MM.1S (cell line): ENCODE measurements around the gene PCSK4.

Experiments
- EZH2 ChIP-seq: fragments of 300-600 bp; sonication (generic); optimal IDR thresholded peaks from 2 replicates; pipeline ENCODE3; 2017; ENCODE audit warnings: low read depth, mild to moderate bottlenecking, antibody characterized with exemption, low read length, mixed read lengths
- EZH2phosphoT487 ChIP-seq: fragments of 300-600 bp; sonication (generic); IDR thresholded peaks from 2 replicates; pipeline ENCODE4 v1.6.1; 2018; ENCODE audit warnings: antibody characterized with exemption, low read length
- TF ChIP-seq, protein P1 (sequence below): fragments of 300-600 bp; sonication (generic); IDR thresholded peaks from 2 replicates; pipeline ENCODE4 v1.5.1; 2016; ENCODE audit warnings: antibody characterized with exemption, low read length, mixed read lengths

DNA sequence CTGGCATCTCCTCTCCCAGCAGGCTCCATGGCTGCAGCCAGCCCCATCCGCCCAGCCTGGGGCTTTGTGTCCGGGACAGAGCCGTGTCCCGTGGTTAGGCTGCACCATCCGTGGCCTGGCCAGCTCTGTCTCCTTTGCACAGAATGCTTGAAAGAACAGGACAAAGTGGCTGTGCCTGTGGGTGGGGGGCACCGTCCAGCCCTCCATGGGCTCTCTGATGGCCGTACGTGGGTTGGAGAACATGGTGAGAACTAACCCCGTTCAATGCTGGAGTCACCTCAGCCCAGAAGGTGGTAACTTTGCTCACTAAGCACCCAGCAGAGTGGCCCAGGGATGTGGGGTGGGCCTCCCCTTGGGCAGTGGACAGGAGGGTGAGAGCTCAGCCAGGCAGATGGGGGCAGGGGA is 49.1 kb downstream of the PCSK4 start:
- TF ChIP-seq, protein P1, sequence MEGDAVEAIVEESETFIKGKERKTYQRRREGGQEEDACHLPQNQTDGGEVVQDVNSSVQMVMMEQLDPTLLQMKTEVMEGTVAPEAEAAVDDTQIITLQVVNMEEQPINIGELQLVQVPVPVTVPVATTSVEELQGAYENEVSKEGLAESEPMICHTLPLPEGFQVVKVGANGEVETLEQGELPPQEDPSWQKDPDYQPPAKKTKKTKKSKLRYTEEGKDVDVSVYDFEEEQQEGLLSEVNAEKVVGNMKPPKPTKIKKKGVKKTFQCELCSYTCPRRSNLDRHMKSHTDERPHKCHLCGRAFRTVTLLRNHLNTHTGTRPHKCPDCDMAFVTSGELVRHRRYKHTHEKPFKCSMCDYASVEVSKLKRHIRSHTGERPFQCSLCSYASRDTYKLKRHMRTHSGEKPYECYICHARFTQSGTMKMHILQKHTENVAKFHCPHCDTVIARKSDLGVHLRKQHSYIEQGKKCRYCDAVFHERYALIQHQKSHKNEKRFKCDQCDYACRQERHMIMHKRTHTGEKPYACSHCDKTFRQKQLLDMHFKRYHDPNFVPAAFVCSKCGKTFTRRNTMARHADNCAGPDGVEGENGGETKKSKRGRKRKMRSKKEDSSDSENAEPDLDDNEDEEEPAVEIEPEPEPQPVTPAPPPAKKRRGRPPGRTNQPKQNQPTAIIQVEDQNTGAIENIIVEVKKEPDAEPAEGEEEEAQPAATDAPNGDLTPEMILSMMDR, result no peak
- TF ChIP-seq EZH2 (no peak), EZH2phosphoT487 (no peak)
